AG10803 (cell line): Measurements from ENCODE around the gene WDR87.
"Not testable (repeated sequence)": the region's sequence is repeated elsewhere in the genome, so short reads cannot be mapped to it uniquely, and the experiment has no call there.

Experiments
- DNase-seq: peaks from one replicate; pipeline ENCODE4 v3.0.0; 2010; ENCODE audit warnings: low read depth
- H3K4me3 ChIP-seq: 2 replicates; pipeline ENCODE4 v1.5.1; 2011; ENCODE audit warnings: mild to moderate bottlenecking, low read length, control low read depth
- CTCF ChIP-seq: conservative IDR thresholded peaks from 2 replicates; pipeline ENCODE4 v1.5.1; 2011; ENCODE audit warnings: mild to moderate bottlenecking, low read length, control low read depth, inconsistent platforms

The WDR87 gene

GRCh38 chr19:37885392-37885791 lies 21.0 kb downstream of the WDR87 start:
- no peak overlapping the region for H3K4me3 ChIP-seq
- DNase-seq: no peak
- no peak for TF ChIP-seq CTCF

- no peak for DNase-seq
- no peak overlapping the region for H3K4me3 ChIP-seq
- no peak for TF ChIP-seq CTCF
Measured at GRCh38 chr19:37877147-37877546, 29.2 kb downstream of the WDR87 start.

GRCh38 chr19:37876032-37876431 lies 30.4 kb downstream of the WDR87 start:
- no peak for DNase-seq
- no peak overlapping the region for H3K4me3 ChIP-seq
- no peak for TF ChIP-seq CTCF

- TF ChIP-seq CTCF: no peak
- no peak for DNase-seq
Measured at GRCh38 chr19:37874784-37875183, 31.6 kb downstream of the WDR87 start.

GRCh38 chr19:37872383-37872782 lies 34.0 kb downstream of the WDR87 start:
- no peak for DNase-seq
- no peak for TF ChIP-seq CTCF
- H3K4me3 ChIP-seq: no peak overlapping the region

More at GRCh38 chr19:37874784-37875183, 31.6 kb downstream of the WDR87 start:
- H3K4me3 ChIP-seq: no peak overlapping the region

GRCh38 chr19:37869766-37870340 lies 36.5 kb downstream of the WDR87 start:
- DNase-seq: no peak
- no peak for TF ChIP-seq CTCF
- no peak overlapping the region for H3K4me3 ChIP-seq

- no peak overlapping the region for H3K4me3 ChIP-seq
- no peak for TF ChIP-seq CTCF
- DNase-seq: peak; percentile 56
Measured at GRCh38 chr19:37867831-37868230, 38.6 kb downstream of the WDR87 start.

- not testable (repeated sequence) for H3K4me3 ChIP-seq, DNase-seq
Measured at GRCh38 chr19:37865930-37866329, 40.5 kb downstream of the WDR87 start.
